ENCODE data around the gene RPL29.
"Not testable (repeated sequence)": the region's sequence is repeated elsewhere in the genome, so short reads cannot be mapped to it uniquely, and the experiment has no call there.

RPL29 gene

GRCh38 chr3:52007291-52007690 lies 11.6 kb upstream of the RPL29 start:
- DNase-seq (ENCODE audit: extremely low spot score, insufficient read length, low read depth), result no peak

GRCh38 chr3:52006820-52007133 lies 11.1 kb upstream of the RPL29 start:
- FAIRE-seq (no peak), DNase-seq (ENCODE audit: extremely low spot score, insufficient read length, low read depth) (no peak)

More at GRCh38 chr3:52007291-52007690, 11.6 kb upstream of the RPL29 start:
- no peak for FAIRE-seq

- FAIRE-seq, result peak; percentile 21
- DNase-seq (ENCODE audit: extremely low spot score, insufficient read length, low read depth), result no peak
Observed at GRCh38 chr3:52006017-52006819, 10.5 kb upstream of the RPL29 start.

- DNase-seq (ENCODE audit: extremely low spot score, insufficient read length, low read depth) (no peak), FAIRE-seq (no peak)
Observed at GRCh38 chr3:52005571-52005986, 9.9 kb upstream of the RPL29 start.

- FAIRE-seq (no peak), DNase-seq (ENCODE audit: extremely low spot score, insufficient read length, low read depth) (no peak)
Observed at GRCh38 chr3:52004906-52005395, 9.3 kb upstream of the RPL29 start.

- DNase-seq (ENCODE audit: extremely low spot score, insufficient read length, low read depth), result no peak
- no peak for FAIRE-seq
Observed at GRCh38 chr3:52004163-52004787, 8.6 kb upstream of the RPL29 start.

GRCh38 chr3:52002748-52003147 lies 7.1 kb upstream of the RPL29 start:
- no peak for FAIRE-seq

GRCh38 chr3:52001443-52001974 lies 5.8 kb upstream of the RPL29 start:
- FAIRE-seq, result peak; percentile 91
- DNase-seq (ENCODE audit: extremely low spot score, insufficient read length, low read depth), result peak; percentile 87

More at GRCh38 chr3:52002748-52003147, 7.1 kb upstream of the RPL29 start:
- DNase-seq (ENCODE audit: extremely low spot score, insufficient read length, low read depth), result no peak

GRCh38 chr3:51999846-52000245 lies 4.2 kb upstream of the RPL29 start:
- no peak for FAIRE-seq
- no peak for DNase-seq (ENCODE audit: extremely low spot score, insufficient read length, low read depth)

GRCh38 chr3:51998774-51999173 lies 3.1 kb upstream of the RPL29 start:
- no peak for FAIRE-seq
- DNase-seq (ENCODE audit: extremely low spot score, insufficient read length, low read depth), result no peak

- FAIRE-seq, result no peak
- DNase-seq (ENCODE audit: extremely low spot score, insufficient read length, low read depth), result no peak
Observed at GRCh38 chr3:51997935-51998596, 2.4 kb upstream of the RPL29 start.

- DNase-seq (ENCODE audit: extremely low spot score, insufficient read length, low read depth), result no peak
- no peak for FAIRE-seq
Observed at GRCh38 chr3:51997172-51997571, 1.5 kb upstream of the RPL29 start.

GRCh38 chr3:51994530-51994929 lies 1.2 kb downstream of the RPL29 start:
- DNase-seq (ENCODE audit: extremely low spot score, insufficient read length, low read depth) (no peak), FAIRE-seq (no peak)

- not testable (repeated sequence) for DNase-seq (ENCODE audit: extremely low spot score, insufficient read length, low read depth); FAIRE-seq
Observed at GRCh38 chr3:51993657-51994056, 2.0 kb downstream of the RPL29 start.

GRCh38 chr3:51992017-51992682 lies 3.5 kb downstream of the RPL29 start:
- no peak for FAIRE-seq
- DNase-seq (ENCODE audit: extremely low spot score, insufficient read length, low read depth), result no peak

- not testable (repeated sequence) for FAIRE-seq; DNase-seq (ENCODE audit: extremely low spot score, insufficient read length, low read depth)
Observed at GRCh38 chr3:51990501-51990971, 5.2 kb downstream of the RPL29 start.

- no peak for DNase-seq (ENCODE audit: extremely low spot score, insufficient read length, low read depth)
- no peak for FAIRE-seq
Observed at GRCh38 chr3:51988286-51989146, 7.2 kb downstream of the RPL29 start.

- FAIRE-seq, result no peak
Observed at GRCh38 chr3:51987568-51987967, 8.1 kb downstream of the RPL29 start.

More at GRCh38 chr3:51987568-51987967, 8.1 kb downstream of the RPL29 start:
- DNase-seq (ENCODE audit: extremely low spot score, insufficient read length, low read depth), result no peak

Measured in GM18507 (cell line).